GM21576 (cell line): ENCODE results near the gene CCDC3.

ENCODE experiments used
- ATAC-seq: cut with Tn5 transposase; IDR thresholded peaks from one replicate; pipeline ENCODE4 v1.9.1; 2021; ENCODE audit warnings: mild to moderate bottlenecking, moderate library complexity; ENCODE audit not compliant: unreplicated experiment

The CCDC3 gene

GRCh38 chr10:12965571-12965970 is 35.9 kb downstream of the CCDC3 start:
- ATAC-seq: no peak

GRCh38 chr10:12962556-12962955 is 39.0 kb downstream of the CCDC3 start:
- no peak for ATAC-seq

GRCh38 chr10:12961416-12962205 is 39.9 kb downstream of the CCDC3 start:
- no peak for ATAC-seq

GRCh38 chr10:12960941-12961340 is 40.6 kb downstream of the CCDC3 start:
- ATAC-seq: no peak

GRCh38 chr10:12960334-12960898 is 41.1 kb downstream of the CCDC3 start:
- no peak for ATAC-seq

- ATAC-seq: no peak
Observed at GRCh38 chr10:12958546-12959110, 42.9 kb downstream of the CCDC3 start.

- ATAC-seq: no peak
Observed at GRCh38 chr10:12957081-12957480, 44.4 kb downstream of the CCDC3 start.

GRCh38 chr10:12954866-12955265 is 46.6 kb downstream of the CCDC3 start:
- no peak for ATAC-seq

GRCh38 chr10:12950583-12951128 is 50.9 kb downstream of the CCDC3 start:
- no peak for ATAC-seq

GRCh38 chr10:12949248-12949647 is 52.3 kb downstream of the CCDC3 start:
- no peak for ATAC-seq

GRCh38 chr10:12947741-12948140 is 53.8 kb downstream of the CCDC3 start:
- ATAC-seq: no peak

- no peak for ATAC-seq
Observed at GRCh38 chr10:12946372-12946771, 55.1 kb downstream of the CCDC3 start.

GRCh38 chr10:12945690-12946359 is 55.7 kb downstream of the CCDC3 start:
- no peak for ATAC-seq

- no peak for ATAC-seq
Observed at GRCh38 chr10:12944931-12945330, 56.6 kb downstream of the CCDC3 start.

- no peak for ATAC-seq
Observed at GRCh38 chr10:12943425-12943824, 58.1 kb downstream of the CCDC3 start.

- no peak for ATAC-seq
Observed at GRCh38 chr10:12941966-12942365, 59.5 kb downstream of the CCDC3 start.

- ATAC-seq: no peak
Observed at GRCh38 chr10:12940791-12941190, 60.7 kb downstream of the CCDC3 start.

- ATAC-seq: no peak
Observed at GRCh38 chr10:12938271-12938670, 63.2 kb downstream of the CCDC3 start.

GRCh38 chr10:12937527-12937926 is 64.0 kb downstream of the CCDC3 start:
- no peak for ATAC-seq

GRCh38 chr10:12934777-12935176 is 66.7 kb downstream of the CCDC3 start:
- ATAC-seq: no peak

GRCh38 chr10:12929381-12929780 is 72.1 kb downstream of the CCDC3 start:
- ATAC-seq: no peak
